Panc1 (cell line): Measurements from ENCODE around the gene PSMD6. TPM values are rescaled to one million over a fixed set of nuclear protein-coding genes. Genes with fewer than 3 reads are reported as not detected.

Experiments
- ATAC-seq: fragments of 200-7000 bp; cut with Tn5 transposase; 2 replicates; pipeline ENCODE4 v1.9.1; 2020; ENCODE audit warnings: mild to moderate bottlenecking, moderate library complexity
- BruUV-seq: library from RNA; stranded (reverse); fragments of 400-500 nt; replicated peaks from 2 replicates; lab custom pipeline; 2021; lab: Mats Ljungman, UMichigan
- CTCF ChIA-PET: fragments of 300-600 bp; sonication (Branson Sonifier 250); formaldehyde crosslinking; loops from one replicate; lab custom pipeline; 2022; ENCODE audit warnings: antibody characterized with exemption; lab: Charles Lee
- POLR2A ChIA-PET: fragments of 300-600 bp; sonication (Branson Sonifier 250); formaldehyde crosslinking; loops from one replicate; lab custom pipeline; 2022; ENCODE audit warnings: antibody characterized with exemption; lab: Charles Lee
- DNase-seq: peaks from one replicate; pipeline ENCODE4 v3.0.0-alpha.2; 2010; ENCODE audit warnings: low read depth, low spot score
- H3K27ac ChIP-seq: 2 replicates; pipeline ENCODE4 v1.5.1; 2011; ENCODE audit warnings: mild to moderate bottlenecking, low read length, inconsistent platforms
- H3K27me3 ChIP-seq: fragments of 200-500 bp; sonication (Bioruptor generic); 2 replicates; pipeline ENCODE4 v1.6.0; 2014; ENCODE audit warnings: low read length, inconsistent platforms; ENCODE audit not compliant: control insufficient read depth, insufficient read depth
- H3K36me3 ChIP-seq: fragments of 200-500 bp; sonication (Bioruptor generic); 2 replicates; pipeline ENCODE4 v1.5.1; 2014; ENCODE audit warnings: inconsistent platforms, mild to moderate bottlenecking, low read length, moderate library complexity; ENCODE audit not compliant: control insufficient read depth, insufficient read depth
- H3K4me1 ChIP-seq: 2 replicates; pipeline ENCODE4 v1.5.1; 2011; ENCODE audit warnings: inconsistent platforms, mild to moderate bottlenecking, low read length, moderate library complexity; ENCODE audit not compliant: control insufficient read depth, insufficient read depth
- H3K4me3 ChIP-seq, 2 experiments: 2 replicates each; pipeline ENCODE4 v1.5.1; 2011 to 2012; ENCODE audit warnings: low read depth in 2 of 2, low read length in 2 of 2, mild to moderate bottlenecking in 2 of 2, inconsistent platforms in 1 of 2, moderate library complexity in 1 of 2
- H3K9me3 ChIP-seq: fragments of 200-500 bp; sonication (Bioruptor generic); 2 replicates; pipeline ENCODE4 v1.5.1; 2014; ENCODE audit warnings: low read depth, mild to moderate bottlenecking, inconsistent platforms, low read length, moderate library complexity; ENCODE audit not compliant: control insufficient read depth, insufficient read depth
- CTCF ChIP-seq: fragments of 450-650 bp; IDR thresholded peaks from 2 replicates; pipeline ENCODE4 v1.5.1; 2017; ENCODE audit warnings: mild to moderate bottlenecking
- POLR2AphosphoS5 ChIP-seq: IDR thresholded peaks from 2 replicates; pipeline ENCODE4 v1.6.1; 2012; ENCODE audit warnings: mild to moderate bottlenecking, low read depth, low read length, moderate library complexity
- REST ChIP-seq, 2 experiments: IDR thresholded peaks; 2 replicates each; pipeline ENCODE4 v1.6.1; 2011 to 2012; ENCODE audit warnings: low read depth in 2 of 2, control low read depth in 1 of 2, low read length in 1 of 2, mild to moderate bottlenecking in 1 of 2, moderate library complexity in 1 of 2; ENCODE audit not compliant: insufficient read depth in 1 of 2
- SIN3A ChIP-seq: IDR thresholded peaks from 2 replicates; pipeline ENCODE4 v1.6.1; 2012; ENCODE audit warnings: low read depth, mild to moderate bottlenecking, low read length, moderate library complexity, borderline replicate concordance; ENCODE audit not compliant: insufficient read depth
- TCF7L2 ChIP-seq: IDR thresholded peaks from 2 replicates; pipeline ENCODE4 v1.6.1; 2011; ENCODE audit warnings: mild to moderate bottlenecking, low read depth, low read length, inconsistent platforms
- in situ Hi-C: cut with HindIII; loops from 2 replicates; pipeline ENCODE4 v1.10.0; 2016; ENCODE audit warnings: low sequenced_read_pairs, low pct_unique_long_range_greater_than_20kb
- intact Hi-C: fragments of 100-400 bp; cut with micrococcal nuclease; formaldehyde crosslinking; loops from one replicate; pipeline ENCODE4 v1.10.0; 2022; ENCODE audit not compliant: unreplicated experiment
- total RNA-seq: library from RNA; stranded (reverse); gene quantifications from one replicate; pipeline ENCODE4 v1.2.1, GENCODE V29; 2021; ENCODE audit not compliant: unreplicated experiment

Gene PSMD6
- total RNA-seq, 1 experiment from 2014 or later: 55.6 TPM

GRCh38 chr3:64027658-64028057 is 4.4 kb upstream of the PSMD6 start:
- in situ Hi-C loops (no loop called here), intact Hi-C loops (no loop called here)
- Histone ChIP-seq H3K4me3 (no peak overlapping the region), H3K4me1 (no peaks in the 10 kb centered on the region), H3K27ac (no peak overlapping the region), H3K27me3 (no peaks in the 10 kb centered on the region), H3K36me3 (peaks cover 5% of the 10 kb centered on the region; the same call in 1 of the 2 replicates), H3K9me3 (no peaks in the 10 kb centered on the region)
- ChIA-PET POLR2A (no interaction called here), CTCF (no interaction called here)
- TF ChIP-seq SIN3A: no peak
- no peak for TF ChIP-seq CTCF
- ATAC-seq (no peak), DNase-seq (no peak)
- BruUV-seq: no TSS peak

- H3K4me1 ChIP-seq: peaks cover 2% of the 10 kb centered on the region; the same call in 1 of the 2 replicates
- in situ Hi-C loops (no loop called here), intact Hi-C loops (no loop called here)
- TF ChIP-seq POLR2AphosphoS5 (no peak), TCF7L2 (no peak), REST (IDR thresholded peaks at IDR 0.05; ENCODE audit: insufficient read depth in 1 of 2, low read depth in 2 of 2, low read length in 1 of 2) (no peak), CTCF (no peak), SIN3A (no peak)
- no peak for ATAC-seq
- no peaks in the 10 kb centered on the region for H3K27me3 ChIP-seq
- H3K9me3 ChIP-seq: no peaks in the 10 kb centered on the region
- H3K36me3 ChIP-seq: peaks cover 5% of the 10 kb centered on the region; the same call in 1 of the 2 replicates
- no peak for DNase-seq
- no peak overlapping the region for H3K4me3 ChIP-seq
- ChIA-PET CTCF (no interaction called here), POLR2A (no interaction called here)
- no peak overlapping the region for H3K27ac ChIP-seq
- BruUV-seq: no TSS peak
These were observed 3.1 kb upstream of the PSMD6 start for GRCh38 chr3:64026346-64026745.
